Left renal pelvis (tissue), 4 donors: Measurements from ENCODE around the gene LINC01488. TPM values are rescaled to one million over a fixed set of nuclear protein-coding genes. Genes with fewer than 3 reads are reported as not detected.

Source experiments
- DNase-seq, 4 donors: peaks; one replicate each; pipeline ENCODE4 v3.0.0-alpha.2; 2013; ENCODE audit warnings: low read depth in 4 of 4, low spot score in 3 of 4
- polyA plus RNA-seq, 4 donors: library from polyadenylated mRNA; unstranded; fragments of 120-200 nt; gene quantifications; one replicate each; pipeline ENCODE4 v1.2.1, GENCODE V29; 2013; ENCODE audit not compliant: insufficient read length in 4 of 4

LINC01488 gene
- polyA plus RNA-seq, 4 donors: 0.04 to 0.05 TPM; not detected in 2

- DNase-seq: no peak
Observed at GRCh38 chr11:69501891-69502860, 20.7 kb downstream of the LINC01488 start.

- no peak for DNase-seq
Observed at GRCh38 chr11:69504127-69504526, 22.7 kb downstream of the LINC01488 start.

GRCh38 chr11:69504576-69505335 is 23.3 kb downstream of the LINC01488 start:
- DNase-seq: no peak

GRCh38 chr11:69508974-69509373 is 27.5 kb downstream of the LINC01488 start:
- no peak for DNase-seq

- no peak for DNase-seq
Observed at GRCh38 chr11:69509381-69509780, 27.9 kb downstream of the LINC01488 start.

GRCh38 chr11:69509846-69510390 is 28.5 kb downstream of the LINC01488 start:
- DNase-seq: no peak

GRCh38 chr11:69510471-69511357 is 29.3 kb downstream of the LINC01488 start:
- no peak for DNase-seq

GRCh38 chr11:69511358-69512055 is 30.0 kb downstream of the LINC01488 start:
- DNase-seq: no peak

- DNase-seq: no peak
Observed at GRCh38 chr11:69512136-69512535, 30.7 kb downstream of the LINC01488 start.

- DNase-seq: no peak
Observed at GRCh38 chr11:69512790-69513189, 31.3 kb downstream of the LINC01488 start.

GRCh38 chr11:69513196-69513595 is 31.7 kb downstream of the LINC01488 start:
- no peak for DNase-seq

GRCh38 chr11:69513663-69514224 is 32.3 kb downstream of the LINC01488 start:
- no peak for DNase-seq

GRCh38 chr11:69514771-69515170 is 33.3 kb downstream of the LINC01488 start:
- no peak for DNase-seq

GRCh38 chr11:69515271-69516245 is 34.1 kb downstream of the LINC01488 start:
- no peak for DNase-seq

- DNase-seq: no peak
Observed at GRCh38 chr11:69516526-69516925, 35.1 kb downstream of the LINC01488 start.

GRCh38 chr11:69518081-69518950 is 36.9 kb downstream of the LINC01488 start:
- DNase-seq: no peak
